VCaP (cell line): ENCODE results near the gene RNASE11.

Experiments used
- H3K27ac ChIP-seq: fragments of 450-650 bp; 2 replicates; pipeline ENCODE4 v1.5.1; 2017
- TF ChIP-seq, protein P1 (sequence below): fragments of 450-650 bp; conservative IDR thresholded peaks from 2 replicates; pipeline ENCODE4 v1.5.1; 2017; ENCODE audit warnings: mild to moderate bottlenecking, moderate library complexity

Gene RNASE11

DNA sequence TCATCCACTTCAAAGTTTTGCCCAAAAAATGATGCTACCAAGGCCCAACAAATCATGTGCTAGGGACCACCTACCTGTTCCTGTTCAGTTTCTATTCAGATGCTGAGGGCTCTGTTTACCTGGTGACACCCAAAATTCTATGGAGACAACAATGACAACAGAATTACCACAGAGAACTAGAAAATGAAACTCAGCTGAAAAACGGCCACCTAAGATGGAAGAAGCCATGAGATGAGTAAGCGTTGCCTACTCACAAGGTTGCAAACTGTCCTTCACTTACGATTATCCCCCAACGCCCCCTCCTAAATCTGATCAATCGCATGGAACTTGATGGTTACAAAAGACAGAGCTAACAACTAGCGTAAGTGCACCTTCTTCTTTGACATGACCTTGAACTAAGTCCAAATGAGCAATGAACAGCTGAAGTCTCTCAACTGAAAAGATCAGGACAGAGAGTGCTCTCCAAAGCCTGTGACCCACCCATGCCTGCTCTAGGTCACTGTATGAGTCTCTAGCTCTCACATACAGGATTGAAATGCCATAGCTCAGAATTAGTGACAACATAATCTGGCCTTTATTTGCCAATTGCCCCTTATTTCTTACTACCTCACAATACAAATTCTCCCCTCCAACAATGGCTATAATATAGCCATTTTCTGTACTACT is at the start of gene RNASE11:
TSS of gene RNASE11 (minus strand) at position 513 of the 666 bp plus-strand sequence.
- H3K27ac ChIP-seq, result no peak within 1 kb of the TSS
- TF ChIP-seq, protein P1, sequence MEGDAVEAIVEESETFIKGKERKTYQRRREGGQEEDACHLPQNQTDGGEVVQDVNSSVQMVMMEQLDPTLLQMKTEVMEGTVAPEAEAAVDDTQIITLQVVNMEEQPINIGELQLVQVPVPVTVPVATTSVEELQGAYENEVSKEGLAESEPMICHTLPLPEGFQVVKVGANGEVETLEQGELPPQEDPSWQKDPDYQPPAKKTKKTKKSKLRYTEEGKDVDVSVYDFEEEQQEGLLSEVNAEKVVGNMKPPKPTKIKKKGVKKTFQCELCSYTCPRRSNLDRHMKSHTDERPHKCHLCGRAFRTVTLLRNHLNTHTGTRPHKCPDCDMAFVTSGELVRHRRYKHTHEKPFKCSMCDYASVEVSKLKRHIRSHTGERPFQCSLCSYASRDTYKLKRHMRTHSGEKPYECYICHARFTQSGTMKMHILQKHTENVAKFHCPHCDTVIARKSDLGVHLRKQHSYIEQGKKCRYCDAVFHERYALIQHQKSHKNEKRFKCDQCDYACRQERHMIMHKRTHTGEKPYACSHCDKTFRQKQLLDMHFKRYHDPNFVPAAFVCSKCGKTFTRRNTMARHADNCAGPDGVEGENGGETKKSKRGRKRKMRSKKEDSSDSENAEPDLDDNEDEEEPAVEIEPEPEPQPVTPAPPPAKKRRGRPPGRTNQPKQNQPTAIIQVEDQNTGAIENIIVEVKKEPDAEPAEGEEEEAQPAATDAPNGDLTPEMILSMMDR, result no peak

- TF ChIP-seq, protein P1, result no peak
- H3K27ac ChIP-seq, result peak overlapping the region; percentile 23; the same call in 1 of the 2 replicates
Measured at GRCh38 chr14:20632831-20633691, 45.3 kb upstream of the RNASE11 start.

- TF ChIP-seq, protein P1, result no peak
- peak overlapping the region; percentile 23; the same call in 1 of the 2 replicates for H3K27ac ChIP-seq
Measured at GRCh38 chr14:20632448-20632830, 44.6 kb upstream of the RNASE11 start.

DNA sequence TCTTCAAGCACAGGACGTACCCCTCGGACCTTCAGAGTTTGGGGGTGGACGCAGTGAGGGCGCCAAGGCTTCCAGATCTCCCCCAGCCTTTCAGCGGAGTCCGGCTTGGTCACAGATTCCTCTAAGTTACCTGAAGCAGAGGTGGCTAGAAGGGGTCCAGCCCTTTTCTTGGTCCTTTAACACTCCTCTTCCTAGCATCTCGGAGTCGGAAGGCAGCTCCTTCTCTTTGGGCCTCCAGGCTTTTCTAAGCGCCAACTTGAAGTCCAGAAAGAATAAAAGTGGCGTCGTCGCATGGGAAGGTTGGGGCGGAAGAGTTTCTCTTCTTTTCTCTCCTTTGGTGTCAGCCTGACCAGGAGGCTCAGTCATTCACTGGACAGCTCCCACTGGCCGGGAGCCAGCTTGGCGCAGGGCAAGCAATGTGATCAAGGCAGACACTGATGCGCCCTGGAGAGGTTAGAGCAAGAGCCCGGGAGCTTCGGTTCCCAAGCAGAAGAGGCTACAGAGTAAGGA is 44.1 kb upstream of the RNASE11 start:
- peak overlapping the region; percentile 41; the same call in 1 of the 2 replicates for H3K27ac ChIP-seq
- TF ChIP-seq, protein P1, result no peak

DNA sequence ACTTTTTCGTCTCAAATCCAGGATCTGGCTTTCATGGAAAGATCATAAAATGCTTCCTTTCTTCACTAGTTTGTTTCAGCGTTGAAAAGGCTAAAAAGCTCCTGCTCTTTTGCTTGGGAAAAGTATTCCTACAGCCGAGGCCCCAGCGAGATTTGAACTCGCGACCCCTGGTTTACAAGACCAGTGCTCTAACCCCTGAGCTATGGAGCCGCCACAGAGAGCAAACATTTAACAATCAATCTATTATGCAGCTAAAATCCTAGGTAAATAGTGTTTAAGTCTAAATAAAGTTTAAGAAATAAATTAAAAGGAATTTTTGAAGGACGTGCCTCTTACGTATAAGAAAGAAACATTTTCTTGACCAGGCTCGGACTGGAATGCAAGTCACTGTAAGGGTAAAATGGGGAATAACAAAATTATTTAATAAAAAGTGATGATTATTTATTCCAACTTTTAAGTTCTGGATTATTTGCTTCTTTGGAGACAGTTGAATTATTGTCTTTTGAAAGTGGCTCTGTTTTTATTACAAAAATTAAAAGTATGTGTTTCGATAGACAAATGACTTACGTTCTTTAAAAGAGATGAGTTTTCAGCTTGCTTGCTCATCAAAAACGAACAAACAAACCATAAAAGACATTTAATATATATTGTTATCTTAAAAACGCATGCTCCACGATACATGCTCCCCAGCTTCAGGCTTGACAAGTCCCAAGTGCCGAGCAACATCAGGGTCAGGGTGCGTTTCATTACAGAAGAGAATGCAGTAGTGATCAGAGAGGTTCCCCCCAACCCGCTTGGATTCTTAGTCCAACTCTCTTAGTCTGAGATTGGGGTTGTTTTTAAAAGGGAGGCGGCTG is 43.5 kb upstream of the RNASE11 start:
- H3K27ac ChIP-seq, result peak overlapping the region; percentile 41

DNA sequence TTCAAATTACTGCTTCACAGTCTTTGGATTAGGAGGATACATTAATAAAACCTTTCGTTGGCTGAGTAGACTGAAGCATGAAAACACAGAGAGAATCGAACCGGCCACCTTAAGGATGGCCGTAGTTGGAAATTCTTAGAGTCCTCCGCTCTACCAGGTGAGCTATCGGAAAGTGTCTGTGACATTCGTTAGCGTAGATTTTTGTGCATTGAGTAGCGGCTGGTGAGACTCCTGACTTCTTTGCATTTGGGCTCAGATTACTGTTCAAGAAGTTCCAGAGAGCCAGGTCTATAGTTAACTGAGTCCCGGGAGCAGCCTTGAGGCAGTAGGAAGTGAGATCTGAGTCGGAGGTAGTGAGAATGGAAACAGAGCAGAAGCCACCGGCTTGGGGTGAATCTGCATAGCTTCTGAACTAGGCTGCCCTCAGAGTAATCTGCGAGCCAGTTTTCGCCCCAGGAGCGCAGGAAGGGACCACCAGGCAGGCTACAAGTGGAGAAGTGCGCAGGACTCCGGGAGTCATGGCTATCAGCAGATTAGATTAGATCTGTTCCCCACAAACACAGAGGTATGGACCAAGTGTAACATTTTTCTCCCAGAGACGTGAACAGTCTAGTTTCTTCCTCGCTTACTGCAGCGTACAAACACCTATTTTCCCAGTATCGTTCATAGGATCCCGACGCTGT is 42.7 kb upstream of the RNASE11 start:
- TF ChIP-seq, protein P1, result no peak
- peak overlapping the region; percentile 40 for H3K27ac ChIP-seq

More for the DNA sequence above, 43.5 kb upstream of the RNASE11 start:
- TF ChIP-seq, protein P1, result no peak
